ENCODE data around the gene NBL1.

Gene NBL1

DNA sequence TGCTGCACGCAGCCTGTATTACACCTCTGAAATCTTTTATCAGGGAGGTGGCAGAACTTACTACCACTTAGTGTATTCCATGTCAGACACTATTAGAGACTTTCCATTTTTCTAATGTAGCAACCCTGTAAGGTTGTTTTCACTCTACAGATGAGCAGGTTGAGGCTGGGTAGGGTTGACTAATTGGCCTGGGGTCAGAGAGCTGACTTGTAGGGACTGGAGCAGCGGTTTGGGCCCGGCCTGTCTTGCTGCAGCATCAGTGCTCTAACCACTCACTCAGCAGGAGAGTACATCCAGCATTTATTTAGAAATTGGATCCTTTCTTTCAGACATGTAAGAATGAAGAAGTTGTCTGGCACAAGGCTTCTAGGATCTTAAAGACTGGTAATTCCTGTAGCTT is 25.7 kb upstream of the NBL1 start:
- peaks cover 12% of the 10 kb centered on the region for H3K4me1 ChIP-seq (ENCODE audit: control insufficient read depth, insufficient read depth, low read depth, low read length)
- no peak overlapping the region for H2BK120ac ChIP-seq (ENCODE audit: low read depth, low read length)
- 100% methylated on average over 3 of the region's 3 CpGs for WGBS
- H4K8ac ChIP-seq (ENCODE audit: low read length), result no peak overlapping the region
- H3K23ac ChIP-seq (ENCODE audit: low read length in 2 of 2), result no peak overlapping the region
- no peak for DNase-seq
- H3K79me1 ChIP-seq (replicated peaks; ENCODE audit: low read length, poor library complexity, severe bottlenecking), result peaks cover 7% of the 10 kb centered on the region
- no peak overlapping the region for H3K9ac ChIP-seq (ENCODE audit: low read length)
- H2AK5ac ChIP-seq (ENCODE audit: low read length, severe bottlenecking), result peak overlapping the region; percentile 33
- H2BK15ac ChIP-seq (ENCODE audit: low read depth, poor library complexity, severe bottlenecking), result no peak overlapping the region
- peaks cover 3 to 49% of the 10 kb centered on the region in 2 experiments for H3K36me3 ChIP-seq (ENCODE audit: control insufficient read depth in 1 of 2, insufficient read depth in 2 of 2, low read depth in 1 of 2, low read length in 2 of 2)
- no peaks in the 10 kb centered on the region for H3K27me3 ChIP-seq (ENCODE audit: control insufficient read depth in 1 of 2, insufficient read depth in 1 of 2, low read length in 2 of 2)
- H3K4ac ChIP-seq (ENCODE audit: low read depth in 1 of 2, low read length in 2 of 2), result no peak overlapping the region
- H3K4me2 ChIP-seq (ENCODE audit: low read length, poor library complexity, severe bottlenecking), result no peak overlapping the region
- H3K14ac ChIP-seq (ENCODE audit: low read length in 2 of 2), result no peak overlapping the region
- no peak overlapping the region for H3K4me3 ChIP-seq (ENCODE audit: insufficient read depth in 1 of 2, low read depth in 1 of 2, low read length in 2 of 2)
- no peak overlapping the region for H2AFZ ChIP-seq (ENCODE audit: low read depth, low read length)
- H2BK5ac ChIP-seq (ENCODE audit: low read depth, low read length, poor library complexity, severe bottlenecking), result no peak overlapping the region
- no peak overlapping the region for H2BK12ac ChIP-seq (ENCODE audit: low read length in 2 of 2)
- no peaks in the 10 kb centered on the region for H3K9me3 ChIP-seq (ENCODE audit: control insufficient read depth, low read length)
- H3K18ac ChIP-seq (ENCODE audit: low read depth in 1 of 2, low read length in 2 of 2), result no peak overlapping the region
- no peak overlapping the region for H4K91ac ChIP-seq (ENCODE audit: low read length)
- H3K27ac ChIP-seq (ENCODE audit: low read length, poor library complexity, severe bottlenecking), result peak overlapping the region; percentile 67

GRCh38 chr1:19619697-19620384 is 24.3 kb upstream of the NBL1 start:
- Histone ChIP-seq H3K36me3 (ENCODE audit: control insufficient read depth in 1 of 2, insufficient read depth in 2 of 2, low read depth in 1 of 2, low read length in 2 of 2) (peaks cover 3 to 54% of the 10 kb centered on the region in 2 experiments), H3K9ac (ENCODE audit: low read length) (no peak overlapping the region), H4K91ac (ENCODE audit: low read length) (no peak overlapping the region), H2AFZ (ENCODE audit: low read depth, low read length) (no peak overlapping the region), H3K79me1 (replicated peaks; ENCODE audit: low read length, poor library complexity, severe bottlenecking) (peaks cover 6% of the 10 kb centered on the region), H3K23ac (ENCODE audit: low read length in 2 of 2) (no peak overlapping the region), H3K27ac (ENCODE audit: low read length, poor library complexity, severe bottlenecking) (peak overlapping the region; percentile 56), H3K4me2 (ENCODE audit: low read length, poor library complexity, severe bottlenecking) (no peak overlapping the region), H2BK12ac (ENCODE audit: low read length in 2 of 2) (no peak overlapping the region), H3K4me3 (ENCODE audit: insufficient read depth in 1 of 2, low read depth in 1 of 2, low read length in 2 of 2) (peak overlapping the region in 1 of 2 experiments; percentile 20), H2BK120ac (ENCODE audit: low read depth, low read length) (no peak overlapping the region), H3K27me3 (ENCODE audit: control insufficient read depth in 1 of 2, insufficient read depth in 1 of 2, low read length in 2 of 2) (no peaks in the 10 kb centered on the region), H2BK5ac (ENCODE audit: low read depth, low read length, poor library complexity, severe bottlenecking) (no peak overlapping the region), H3K14ac (ENCODE audit: low read length in 2 of 2) (no peak overlapping the region), H3K4ac (ENCODE audit: low read depth in 1 of 2, low read length in 2 of 2) (no peak overlapping the region), H2BK15ac (ENCODE audit: low read depth, poor library complexity, severe bottlenecking) (no peak overlapping the region), H3K4me1 (ENCODE audit: control insufficient read depth, insufficient read depth, low read depth, low read length) (peaks cover 14% of the 10 kb centered on the region), H2AK5ac (ENCODE audit: low read length, severe bottlenecking) (peak overlapping the region; percentile 87), H3K9me3 (ENCODE audit: control insufficient read depth, low read length) (no peaks in the 10 kb centered on the region), H3K18ac (ENCODE audit: low read depth in 1 of 2, low read length in 2 of 2) (no peak overlapping the region), H4K8ac (ENCODE audit: low read length) (no peak overlapping the region)
- 88% methylated on average over 2 of the region's 3 CpGs for WGBS
- DNase-seq, result no peak

GRCh38 chr1:19620786-19621185 is 23.3 kb upstream of the NBL1 start:
- Histone ChIP-seq H3K23ac (ENCODE audit: low read length in 2 of 2) (no peak overlapping the region), H2AK5ac (ENCODE audit: low read length, severe bottlenecking) (peak overlapping the region; percentile 96), H2AFZ (ENCODE audit: low read depth, low read length) (no peak overlapping the region), H3K4me3 (ENCODE audit: insufficient read depth in 1 of 2, low read depth in 1 of 2, low read length in 2 of 2) (peak overlapping the region in 1 of 2 experiments; percentile 20), H2BK15ac (ENCODE audit: low read depth, poor library complexity, severe bottlenecking) (no peak overlapping the region), H3K9me3 (ENCODE audit: control insufficient read depth, low read length) (no peaks in the 10 kb centered on the region), H3K36me3 (ENCODE audit: control insufficient read depth in 1 of 2, insufficient read depth in 2 of 2, low read depth in 1 of 2, low read length in 2 of 2) (peaks cover 6 to 54% of the 10 kb centered on the region in 2 experiments), H3K4me2 (ENCODE audit: low read length, poor library complexity, severe bottlenecking) (no peak overlapping the region), H3K9ac (ENCODE audit: low read length) (peak overlapping the region; percentile 63), H4K91ac (ENCODE audit: low read length) (no peak overlapping the region), H3K14ac (ENCODE audit: low read length in 2 of 2) (no peak overlapping the region), H3K79me1 (replicated peaks; ENCODE audit: low read length, poor library complexity, severe bottlenecking) (peaks cover 11% of the 10 kb centered on the region), H3K27me3 (ENCODE audit: control insufficient read depth in 1 of 2, insufficient read depth in 1 of 2, low read length in 2 of 2) (no peaks in the 10 kb centered on the region), H4K8ac (ENCODE audit: low read length) (no peak overlapping the region), H2BK12ac (ENCODE audit: low read length in 2 of 2) (no peak overlapping the region), H2BK5ac (ENCODE audit: low read depth, low read length, poor library complexity, severe bottlenecking) (no peak overlapping the region), H3K4me1 (ENCODE audit: control insufficient read depth, insufficient read depth, low read depth, low read length) (peaks cover 12% of the 10 kb centered on the region), H2BK120ac (ENCODE audit: low read depth, low read length) (no peak overlapping the region), H3K4ac (ENCODE audit: low read depth in 1 of 2, low read length in 2 of 2) (no peak overlapping the region), H3K27ac (ENCODE audit: low read length, poor library complexity, severe bottlenecking) (peak overlapping the region; percentile 89), H3K18ac (ENCODE audit: low read depth in 1 of 2, low read length in 2 of 2) (no peak overlapping the region)
- no peak for DNase-seq
- WGBS, result 97% methylated on average over 3 of the region's 3 CpGs

DNA sequence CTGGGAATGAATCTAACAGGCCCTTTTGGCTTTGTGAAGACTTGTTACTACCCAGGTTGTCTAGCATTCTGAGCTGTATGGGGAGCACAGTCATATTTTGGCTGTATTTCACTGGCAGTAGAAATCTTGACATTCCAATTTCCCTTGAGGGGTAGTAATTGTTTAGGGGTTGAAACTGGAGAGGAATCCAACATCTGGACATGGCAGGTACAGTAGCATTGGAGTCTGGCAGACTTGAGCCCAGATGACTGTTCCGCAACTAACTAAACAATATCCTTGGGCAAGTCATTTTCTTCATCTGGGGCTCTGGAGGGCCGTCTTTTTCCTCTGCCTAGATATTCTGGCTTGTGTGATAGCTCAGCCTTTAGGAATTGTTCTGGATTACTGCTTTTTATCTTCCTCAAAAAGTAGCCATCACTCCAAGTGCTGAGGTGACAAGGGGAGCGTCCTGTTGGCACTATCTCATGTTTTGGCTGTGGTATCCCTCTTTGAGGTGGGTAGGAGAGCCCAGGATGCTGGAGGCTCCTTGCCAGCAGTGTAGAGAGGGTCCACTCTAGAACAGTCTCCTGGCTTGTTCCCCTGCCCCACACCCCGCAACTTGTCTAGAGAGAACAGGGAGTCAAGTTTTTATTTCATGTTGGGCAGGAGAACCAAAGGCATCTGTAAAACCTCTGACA is 22.7 kb upstream of the NBL1 start:
- H4K91ac ChIP-seq (ENCODE audit: low read length), result no peak overlapping the region
- peaks cover 14% of the 10 kb centered on the region for H3K79me1 ChIP-seq (replicated peaks; ENCODE audit: low read length, poor library complexity, severe bottlenecking)
- H3K4me3 ChIP-seq (ENCODE audit: insufficient read depth in 1 of 2, low read depth in 1 of 2, low read length in 2 of 2), result peak overlapping the region in 1 of 2 experiments; percentile 22
- no peak for DNase-seq
- no peak overlapping the region for H3K14ac ChIP-seq (ENCODE audit: low read length in 2 of 2)
- no peak overlapping the region for H3K4me2 ChIP-seq (ENCODE audit: low read length, poor library complexity, severe bottlenecking)
- H2BK15ac ChIP-seq (ENCODE audit: low read depth, poor library complexity, severe bottlenecking), result no peak overlapping the region
- no peak overlapping the region for H3K4ac ChIP-seq (ENCODE audit: low read depth in 1 of 2, low read length in 2 of 2)
- no peaks in the 10 kb centered on the region for H3K27me3 ChIP-seq (ENCODE audit: control insufficient read depth in 1 of 2, insufficient read depth in 1 of 2, low read length in 2 of 2)
- peaks cover 10% of the 10 kb centered on the region for H3K4me1 ChIP-seq (ENCODE audit: control insufficient read depth, insufficient read depth, low read depth, low read length)
- H2BK120ac ChIP-seq (ENCODE audit: low read depth, low read length), result no peak overlapping the region
- no peak overlapping the region for H4K8ac ChIP-seq (ENCODE audit: low read length)
- H3K18ac ChIP-seq (ENCODE audit: low read depth in 1 of 2, low read length in 2 of 2), result no peak overlapping the region
- H3K9me3 ChIP-seq (ENCODE audit: control insufficient read depth, low read length), result no peaks in the 10 kb centered on the region
- H2BK5ac ChIP-seq (ENCODE audit: low read depth, low read length, poor library complexity, severe bottlenecking), result peak overlapping the region; percentile 93
- peak overlapping the region; percentile 96 for H2AK5ac ChIP-seq (ENCODE audit: low read length, severe bottlenecking)
- WGBS, result 91% methylated on average over 1 of the region's 4 CpGs
- no peak overlapping the region for H3K23ac ChIP-seq (ENCODE audit: low read length in 2 of 2)
- no peak overlapping the region for H2AFZ ChIP-seq (ENCODE audit: low read depth, low read length)
- no peak overlapping the region for H2BK12ac ChIP-seq (ENCODE audit: low read length in 2 of 2)
- H3K9ac ChIP-seq (ENCODE audit: low read length), result peak overlapping the region; percentile 63
- H3K36me3 ChIP-seq (ENCODE audit: control insufficient read depth in 1 of 2, insufficient read depth in 2 of 2, low read depth in 1 of 2, low read length in 2 of 2), result peaks cover 6 to 56% of the 10 kb centered on the region in 2 experiments
- peak overlapping the region; percentile 89 for H3K27ac ChIP-seq (ENCODE audit: low read length, poor library complexity, severe bottlenecking)
